WERI-Rb-1 (cell line): Measurements from ENCODE around the gene DIP2B.
A peak's percentile ranks its signal among the peaks of the same experiment; 100 is the strongest.

Experiments
- DNase-seq: peaks from one replicate; pipeline ENCODE4 v3.0.0-alpha.2; 2020
- H3K27ac ChIP-seq: fragments of 250-450 bp; sonication (Bioruptor Pico); 2 replicates; pipeline ENCODE4 v1.5.1; 2020; ENCODE audit warnings: mild to moderate bottlenecking, moderate library complexity
- H3K27me3 ChIP-seq: fragments of 250-450 bp; sonication (Bioruptor Pico); 2 replicates; pipeline ENCODE4 v1.5.1; 2021; ENCODE audit warnings: mild to moderate bottlenecking, low read depth, moderate library complexity; ENCODE audit not compliant: insufficient read depth, severe bottlenecking
- H3K36me3 ChIP-seq: fragments of 250-450 bp; sonication (Bioruptor Pico); 2 replicates; pipeline ENCODE4 v1.5.1; 2020; ENCODE audit warnings: mild to moderate bottlenecking, moderate library complexity
- H3K4me3 ChIP-seq: 2 replicates; pipeline ENCODE4 v1.5.1; 2011; ENCODE audit warnings: low read depth, mild to moderate bottlenecking, control low read depth, low read length
- H3K9me3 ChIP-seq: fragments of 250-450 bp; sonication (Bioruptor Pico); 2 replicates; pipeline ENCODE4 v1.5.1; 2021; ENCODE audit warnings: mild to moderate bottlenecking, moderate library complexity; ENCODE audit not compliant: severe bottlenecking
- CTCF ChIP-seq: IDR thresholded peaks from 2 replicates; pipeline ENCODE4 v1.5.1; 2011; ENCODE audit warnings: low read depth, mild to moderate bottlenecking, control low read depth, inconsistent platforms, low read length

Gene DIP2B

GRCh38 chr12:50635857-50636256 lies 131.1 kb downstream of the DIP2B start:
- DNase-seq = no peak
- Histone ChIP-seq H3K4me3 (no peak overlapping the region), H3K36me3 (peaks cover 4% of the 10 kb centered on the region; the same call in 1 of the 2 replicates), H3K27ac (no peak overlapping the region), H3K9me3 (no peaks in the 10 kb centered on the region), H3K27me3 (no peaks in the 10 kb centered on the region)
- TF ChIP-seq CTCF = no peak

GRCh38 chr12:50636505-50636904 lies 131.7 kb downstream of the DIP2B start:
- no peak for TF ChIP-seq CTCF
- Histone ChIP-seq H3K4me3 (no peak overlapping the region), H3K27me3 (no peaks in the 10 kb centered on the region), H3K9me3 (no peaks in the 10 kb centered on the region), H3K36me3 (peaks cover 2% of the 10 kb centered on the region; the same call in 1 of the 2 replicates), H3K27ac (no peak overlapping the region)
- DNase-seq = no peak

GRCh38 chr12:50637870-50638481 lies 133.2 kb downstream of the DIP2B start:
- no peak for DNase-seq
- peaks cover 3% of the 10 kb centered on the region; the same call in 1 of the 2 replicates for H3K36me3 ChIP-seq
- no peak overlapping the region for H3K4me3 ChIP-seq

GRCh38 chr12:50638482-50638880 lies 133.7 kb downstream of the DIP2B start:
- Histone ChIP-seq H3K27ac (no peak overlapping the region), H3K36me3 (peaks cover 3% of the 10 kb centered on the region; the same call in 1 of the 2 replicates), H3K9me3 (no peaks in the 10 kb centered on the region), H3K4me3 (no peak overlapping the region), H3K27me3 (no peaks in the 10 kb centered on the region)
- TF ChIP-seq CTCF = no peak
- DNase-seq = no peak

More at GRCh38 chr12:50637870-50638481, 133.2 kb downstream of the DIP2B start:
- no peaks in the 10 kb centered on the region for H3K27me3 ChIP-seq
- H3K27ac ChIP-seq = no peak overlapping the region
- 0 out of 2 replicates have a peak, but pooled peaks have one; percentile 3 for TF ChIP-seq CTCF
- no peaks in the 10 kb centered on the region for H3K9me3 ChIP-seq

- no peak for TF ChIP-seq CTCF
- Histone ChIP-seq H3K4me3 (no peak overlapping the region), H3K27ac (no peak overlapping the region)
Measured at GRCh38 chr12:50639721-50640120, 134.9 kb downstream of the DIP2B start.

More at GRCh38 chr12:50639721-50640120, 134.9 kb downstream of the DIP2B start:
- Histone ChIP-seq H3K9me3 (no peaks in the 10 kb centered on the region), H3K36me3 (peaks cover 3% of the 10 kb centered on the region; the same call in 1 of the 2 replicates), H3K27me3 (no peaks in the 10 kb centered on the region)
- DNase-seq = no peak
